Measurements from ENCODE around the gene DTX3.

DTX3 gene

GRCh38 chr12:57607958-57608663 lies 3.5 kb downstream of the DTX3 start:
- Histone ChIP-seq H3K4me3 (ENCODE audit: insufficient read length, low read depth) (no peak overlapping the region), H3K9me3 (ENCODE audit: insufficient read depth, low read length) (no peaks in the 10 kb centered on the region), H3K36me3 (ENCODE audit: insufficient read depth, insufficient read length, low read length) (peaks cover 32% of the 10 kb centered on the region), H3K4me1 (ENCODE audit: insufficient read depth, insufficient read length) (peaks cover 12% of the 10 kb centered on the region), H3K9ac (ENCODE audit: insufficient read length, low read depth) (no peak overlapping the region), H3K27me3 (ENCODE audit: insufficient read depth, insufficient read length) (no peaks in the 10 kb centered on the region)
- no peak for TF ChIP-seq YY1 (IDR thresholded peaks at IDR 0.05; ENCODE audit: insufficient read depth, insufficient read length)
- TF ChIP-seq SUZ12 (IDR thresholded peaks at IDR 0.05; ENCODE audit: extremely low read depth, insufficient read depth, insufficient read length) = no peak
- TF ChIP-seq ZNF274 (IDR thresholded peaks at IDR 0.05; ENCODE audit: low read depth, low read length) = no peak
- no peak for DNase-seq (ENCODE audit: low read depth, low spot score)

GRCh38 chr12:57609101-57609780 lies 4.6 kb downstream of the DTX3 start:
- DNase-seq (ENCODE audit: low read depth, low spot score) = no peak
- no peak overlapping the region for H3K9ac ChIP-seq (ENCODE audit: insufficient read length, low read depth)
- no peak for TF ChIP-seq ZNF274 (IDR thresholded peaks at IDR 0.05; ENCODE audit: low read depth, low read length)
- TF ChIP-seq YY1 (IDR thresholded peaks at IDR 0.05; ENCODE audit: insufficient read depth, insufficient read length) = no peak
- no peak for TF ChIP-seq SUZ12 (IDR thresholded peaks at IDR 0.05; ENCODE audit: extremely low read depth, insufficient read depth, insufficient read length)
- H3K27me3 ChIP-seq (ENCODE audit: insufficient read depth, insufficient read length) = no peaks in the 10 kb centered on the region
- H3K4me1 ChIP-seq (ENCODE audit: insufficient read depth, insufficient read length) = peaks cover 15% of the 10 kb centered on the region
- peaks cover 41% of the 10 kb centered on the region for H3K36me3 ChIP-seq (ENCODE audit: insufficient read depth, insufficient read length, low read length)
- no peaks in the 10 kb centered on the region for H3K9me3 ChIP-seq (ENCODE audit: insufficient read depth, low read length)
- H3K4me3 ChIP-seq (ENCODE audit: insufficient read length, low read depth) = no peak overlapping the region

DNA sequence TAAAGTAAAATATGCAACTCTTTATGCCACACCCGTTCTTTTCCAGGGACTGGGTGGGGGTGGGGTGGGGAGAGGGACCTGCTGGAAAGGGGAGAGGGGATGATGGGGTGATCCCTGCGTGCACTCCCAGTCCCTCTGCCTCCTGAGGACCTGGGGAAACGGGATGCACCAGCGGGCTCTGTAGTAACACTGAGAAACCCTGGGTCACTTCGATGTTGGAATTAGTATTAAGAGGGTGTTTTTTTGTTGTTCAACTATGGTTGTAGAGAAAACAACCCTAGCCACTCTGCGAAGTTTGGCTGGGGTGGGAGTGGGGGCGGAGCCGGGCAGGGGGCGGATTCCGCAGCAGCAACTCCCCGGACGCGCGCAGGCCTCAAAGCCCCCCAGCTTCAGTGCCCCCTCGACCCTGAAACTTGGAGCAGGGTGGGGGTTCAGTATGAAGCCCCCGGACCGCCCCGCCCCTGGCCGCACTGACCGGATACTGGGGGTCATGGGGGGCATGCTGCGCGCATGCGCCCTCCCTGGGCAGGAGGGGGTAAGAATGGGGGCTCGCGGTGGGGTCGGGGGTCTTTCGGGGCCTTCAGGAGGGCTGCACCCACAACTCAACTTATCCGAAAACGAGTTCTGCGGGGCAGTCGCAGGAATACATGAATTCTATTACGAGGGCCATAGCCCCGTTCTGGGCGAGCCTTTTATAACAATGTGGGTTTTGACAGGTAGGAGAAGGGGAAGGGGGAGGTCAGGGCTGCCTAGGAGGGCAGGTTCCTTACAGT lies 5.3 kb downstream of the DTX3 start:
- Histone ChIP-seq H3K4me1 (ENCODE audit: insufficient read depth, insufficient read length) (peaks cover 19% of the 10 kb centered on the region), H3K27me3 (ENCODE audit: insufficient read depth, insufficient read length) (no peaks in the 10 kb centered on the region), H3K4me3 (ENCODE audit: insufficient read length, low read depth) (peak overlapping the region; percentile 55), H3K36me3 (ENCODE audit: insufficient read depth, insufficient read length, low read length) (peaks cover 49% of the 10 kb centered on the region), H3K9ac (ENCODE audit: insufficient read length, low read depth) (peak overlapping the region; percentile 81), H3K9me3 (ENCODE audit: insufficient read depth, low read length) (no peaks in the 10 kb centered on the region)
- DNase-seq (ENCODE audit: low read depth, low spot score) = no peak
- no peak for TF ChIP-seq ZNF274 (IDR thresholded peaks at IDR 0.05; ENCODE audit: low read depth, low read length)
- TF ChIP-seq SUZ12 (IDR thresholded peaks at IDR 0.05; ENCODE audit: extremely low read depth, insufficient read depth, insufficient read length) = no peak
- no peak for TF ChIP-seq YY1 (IDR thresholded peaks at IDR 0.05; ENCODE audit: insufficient read depth, insufficient read length)

DNA sequence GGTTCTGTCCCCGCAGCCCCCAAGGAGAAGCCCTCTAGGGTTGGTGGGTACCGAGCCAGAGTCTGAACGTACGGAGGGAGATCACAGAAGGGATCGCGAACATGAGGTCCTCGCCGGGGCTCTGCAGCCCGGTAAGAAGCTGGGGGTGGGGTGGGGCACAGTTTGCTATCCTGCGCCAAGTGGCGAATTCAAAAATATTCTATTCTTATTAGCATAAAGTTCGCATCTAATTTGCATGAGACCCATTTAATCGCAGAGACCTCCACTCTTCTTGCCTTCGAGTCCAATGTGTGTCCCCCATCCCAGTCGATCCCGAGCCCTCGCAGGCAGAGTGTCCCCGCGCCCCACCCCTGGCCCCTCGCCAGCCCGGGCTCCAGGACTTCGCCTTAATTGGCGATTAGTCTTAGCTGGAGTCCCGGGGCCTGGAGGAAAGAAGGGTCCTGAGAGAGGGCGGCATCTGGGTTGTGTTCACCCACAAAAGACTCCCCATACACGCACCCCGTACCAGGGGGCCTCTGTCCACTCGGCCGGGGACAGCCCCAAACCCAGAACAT lies 6.0 kb downstream of the DTX3 start:
- H3K9ac ChIP-seq (ENCODE audit: insufficient read length, low read depth) = peak overlapping the region; percentile 81
- H3K36me3 ChIP-seq (ENCODE audit: insufficient read depth, insufficient read length, low read length) = peaks cover 55% of the 10 kb centered on the region
- no peaks in the 10 kb centered on the region for H3K27me3 ChIP-seq (ENCODE audit: insufficient read depth, insufficient read length)
- H3K4me1 ChIP-seq (ENCODE audit: insufficient read depth, insufficient read length) = peaks cover 19% of the 10 kb centered on the region
- TF ChIP-seq SUZ12 (IDR thresholded peaks at IDR 0.05; ENCODE audit: extremely low read depth, insufficient read depth, insufficient read length) (no peak), YY1 (IDR thresholded peaks at IDR 0.05; ENCODE audit: insufficient read depth, insufficient read length) (no peak), ZNF274 (IDR thresholded peaks at IDR 0.05; ENCODE audit: low read depth, low read length) (no peak)
- DNase-seq (ENCODE audit: low read depth, low spot score) = no peak
- H3K4me3 ChIP-seq (ENCODE audit: insufficient read length, low read depth) = peak overlapping the region; percentile 55
- no peaks in the 10 kb centered on the region for H3K9me3 ChIP-seq (ENCODE audit: insufficient read depth, low read length)

GRCh38 chr12:57611108-57611826 lies 6.6 kb downstream of the DTX3 start, which contains the start of gene ARHGEF25:
TSS of gene ARHGEF25 (plus strand) at chr12:57611435. CDS start at chr12:57611895, 460 bp downstream.
- Histone ChIP-seq H3K9me3 (ENCODE audit: insufficient read depth, low read length) (no peaks in the 10 kb centered on the region), H3K4me3 (ENCODE audit: insufficient read length, low read depth) (peak within 1 kb of the TSS; percentile 60), H3K9ac (ENCODE audit: insufficient read length, low read depth) (peak within 1 kb of the TSS; percentile 81), H3K27me3 (ENCODE audit: insufficient read depth, insufficient read length) (no peaks in the 10 kb centered on the region), H3K4me1 (ENCODE audit: insufficient read depth, insufficient read length) (peaks cover 19% of the 10 kb centered on the region), H3K36me3 (ENCODE audit: insufficient read depth, insufficient read length, low read length) (peaks cover 60% of the 10 kb centered on the region)
- DNase-seq (ENCODE audit: low read depth, low spot score) = no peak
- TF ChIP-seq YY1 (IDR thresholded peaks at IDR 0.05; ENCODE audit: insufficient read depth, insufficient read length) (no peak), SUZ12 (IDR thresholded peaks at IDR 0.05; ENCODE audit: extremely low read depth, insufficient read depth, insufficient read length) (no peak), ZNF274 (IDR thresholded peaks at IDR 0.05; ENCODE audit: low read depth, low read length) (no peak)

- TF ChIP-seq ZNF274 (IDR thresholded peaks at IDR 0.05; ENCODE audit: low read depth, low read length) (no peak), SUZ12 (IDR thresholded peaks at IDR 0.05; ENCODE audit: extremely low read depth, insufficient read depth, insufficient read length) (no peak), YY1 (IDR thresholded peaks at IDR 0.05; ENCODE audit: insufficient read depth, insufficient read length) (no peak)
- Histone ChIP-seq H3K4me3 (ENCODE audit: insufficient read length, low read depth) (peak overlapping the region; percentile 60), H3K9ac (ENCODE audit: insufficient read length, low read depth) (peak overlapping the region; percentile 76), H3K36me3 (ENCODE audit: insufficient read depth, insufficient read length, low read length) (peaks cover 60% of the 10 kb centered on the region), H3K4me1 (ENCODE audit: insufficient read depth, insufficient read length) (peaks cover 19% of the 10 kb centered on the region), H3K9me3 (ENCODE audit: insufficient read depth, low read length) (no peaks in the 10 kb centered on the region), H3K27me3 (ENCODE audit: insufficient read depth, insufficient read length) (no peaks in the 10 kb centered on the region)
- no peak for DNase-seq (ENCODE audit: low read depth, low spot score)
Measured at GRCh38 chr12:57611827-57612710, 7.4 kb downstream of the DTX3 start.
